Ovary (tissue), 3 donors: ENCODE results near the gene NEURL1B.
"Not testable (repeated sequence)": the region's sequence is repeated elsewhere in the genome, so short reads cannot be mapped to it uniquely, and the experiment has no call there.

Experiments
- CTCF ChIP-seq, 3 donors: fragments of 450-650 bp in 2 of 3; fragments of 200-600 bp in 1 of 3; IDR thresholded peaks; one replicate each; pipeline versions ENCODE4 v1.5.1 to v1.8.0; 2016 to 2022; ENCODE audit warnings: antibody characterized with exemption in 3 of 3, mild to moderate bottlenecking in 1 of 3
- EP300 ChIP-seq: sonication (generic); formaldehyde crosslinking; IDR thresholded peaks from one replicate; pipeline ENCODE4 v1.6.1; 2017; ENCODE audit warnings: antibody characterized with exemption
- donor health status: DM: no; HTN: no; CAD: no.

DNA sequence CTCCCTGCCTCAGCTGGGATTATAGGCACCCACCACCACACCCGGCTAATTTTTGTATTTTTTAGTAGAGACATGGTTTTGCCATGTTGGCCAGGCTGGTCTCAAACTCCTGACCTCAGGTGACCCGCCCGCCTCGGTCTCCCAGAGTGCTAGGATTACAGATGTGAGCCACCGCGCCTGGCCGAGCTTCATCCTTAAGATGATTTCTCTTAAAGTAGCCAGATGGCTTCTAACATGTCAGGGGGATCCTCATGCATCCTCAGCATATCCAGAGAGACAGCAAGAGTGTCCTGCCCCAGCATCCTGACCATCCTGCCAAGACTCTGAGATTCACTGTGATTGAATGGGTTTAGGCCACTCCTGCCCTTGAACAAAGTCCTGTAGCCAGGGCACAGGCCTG is 39.5 kb upstream of the NEURL1B start:
- not testable (repeated sequence) for TF ChIP-seq CTCF (IDR thresholded peaks at IDR 0.05); EP300
